ENCODE measurements around the gene VAC14.

Gene VAC14

DNA sequence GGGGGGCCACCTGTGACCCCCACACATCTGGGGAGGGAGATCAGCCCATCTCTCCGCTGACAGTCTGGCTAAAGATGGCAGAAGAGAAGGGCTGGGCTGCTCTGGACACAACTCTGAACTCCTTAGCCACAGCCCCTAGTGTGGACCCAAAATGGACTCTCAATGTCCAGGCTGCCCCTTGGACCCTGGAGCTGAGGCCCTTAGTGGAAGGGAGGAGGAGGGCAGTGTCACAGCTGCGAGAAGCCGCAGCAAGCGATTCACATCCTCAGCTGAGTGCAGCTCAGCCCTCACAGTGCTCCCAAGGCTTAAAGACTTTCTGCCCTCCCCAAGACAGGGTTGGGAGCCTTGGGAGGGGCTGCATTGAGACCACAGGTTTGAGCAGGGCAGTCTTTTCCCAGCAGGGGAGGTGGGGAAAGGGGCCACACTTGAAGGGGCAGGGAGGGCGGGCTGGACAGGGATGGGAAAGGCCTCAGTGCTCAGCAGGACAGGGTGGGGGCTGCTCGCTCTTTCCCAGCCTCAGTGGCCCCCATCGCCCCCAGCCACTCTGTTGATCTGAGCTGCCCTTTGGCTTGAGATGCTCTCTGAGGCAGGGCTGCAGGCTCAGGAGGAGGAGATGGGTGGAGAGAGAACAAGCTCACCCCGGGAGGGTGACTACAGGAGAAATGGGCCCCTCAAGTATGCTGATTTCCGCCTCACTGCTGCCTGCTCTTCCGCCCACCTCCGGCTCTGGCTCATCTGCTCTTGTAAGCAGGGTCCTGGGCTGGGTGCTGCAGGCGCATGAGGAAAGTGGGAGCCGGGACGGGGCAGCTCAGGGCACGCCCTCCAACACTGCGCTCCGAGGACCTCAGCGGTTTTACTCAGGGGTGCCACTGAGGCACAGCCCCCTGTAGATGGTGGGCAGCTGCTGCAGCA, 64.2 kb downstream of the VAC14 start:
- Histone ChIP-seq H3K9me2 (ENCODE audit: low read depth, low read length) (no peaks in the 10 kb centered on the region), H3K4me2 (ENCODE audit: low read length) (peak overlapping the region; percentile 57), H3F3A (ENCODE audit: insufficient read depth, low read length) (no peaks in the 10 kb centered on the region; the same call in 1 of the 2 replicates), H2AFZ (ENCODE audit: low read length) (no peak overlapping the region), H3K9ac (ENCODE audit: low read length) (peak overlapping the region; percentile 57), H4K20me1 (ENCODE audit: insufficient read depth, low read length) (no peaks in the 10 kb centered on the region), H3K36me3 (ENCODE audit: insufficient read depth, low read length) (0 out of 2 replicates have a peak, but pooled peaks cover 3% of the 10 kb centered on the region), H3K4me1 (ENCODE audit: insufficient read depth, low read length, severe bottlenecking) (peaks cover 54% of the 10 kb centered on the region), H3K27ac (ENCODE audit: low read depth, low read length, poor library complexity, severe bottlenecking) (peak overlapping the region; percentile 98), H3K9me3 (ENCODE audit: low read length) (no peaks in the 10 kb centered on the region), H3K27me3 (ENCODE audit: insufficient read depth, low read length) (no peaks in the 10 kb centered on the region), H3K4me3 (ENCODE audit: low read depth, low read length, poor library complexity, severe bottlenecking) (peak overlapping the region; percentile 11), H3K79me2 (ENCODE audit: insufficient read depth, low read length) (no peaks in the 10 kb centered on the region)
- TF ChIP-seq, protein P1, sequence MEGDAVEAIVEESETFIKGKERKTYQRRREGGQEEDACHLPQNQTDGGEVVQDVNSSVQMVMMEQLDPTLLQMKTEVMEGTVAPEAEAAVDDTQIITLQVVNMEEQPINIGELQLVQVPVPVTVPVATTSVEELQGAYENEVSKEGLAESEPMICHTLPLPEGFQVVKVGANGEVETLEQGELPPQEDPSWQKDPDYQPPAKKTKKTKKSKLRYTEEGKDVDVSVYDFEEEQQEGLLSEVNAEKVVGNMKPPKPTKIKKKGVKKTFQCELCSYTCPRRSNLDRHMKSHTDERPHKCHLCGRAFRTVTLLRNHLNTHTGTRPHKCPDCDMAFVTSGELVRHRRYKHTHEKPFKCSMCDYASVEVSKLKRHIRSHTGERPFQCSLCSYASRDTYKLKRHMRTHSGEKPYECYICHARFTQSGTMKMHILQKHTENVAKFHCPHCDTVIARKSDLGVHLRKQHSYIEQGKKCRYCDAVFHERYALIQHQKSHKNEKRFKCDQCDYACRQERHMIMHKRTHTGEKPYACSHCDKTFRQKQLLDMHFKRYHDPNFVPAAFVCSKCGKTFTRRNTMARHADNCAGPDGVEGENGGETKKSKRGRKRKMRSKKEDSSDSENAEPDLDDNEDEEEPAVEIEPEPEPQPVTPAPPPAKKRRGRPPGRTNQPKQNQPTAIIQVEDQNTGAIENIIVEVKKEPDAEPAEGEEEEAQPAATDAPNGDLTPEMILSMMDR (IDR thresholded peaks at IDR 0.05; ENCODE audit: low read length): no peak
- no peak for TF ChIP-seq EZH2 (IDR thresholded peaks at IDR 0.05; ENCODE audit: borderline replicate concordance, low read length)

DNA sequence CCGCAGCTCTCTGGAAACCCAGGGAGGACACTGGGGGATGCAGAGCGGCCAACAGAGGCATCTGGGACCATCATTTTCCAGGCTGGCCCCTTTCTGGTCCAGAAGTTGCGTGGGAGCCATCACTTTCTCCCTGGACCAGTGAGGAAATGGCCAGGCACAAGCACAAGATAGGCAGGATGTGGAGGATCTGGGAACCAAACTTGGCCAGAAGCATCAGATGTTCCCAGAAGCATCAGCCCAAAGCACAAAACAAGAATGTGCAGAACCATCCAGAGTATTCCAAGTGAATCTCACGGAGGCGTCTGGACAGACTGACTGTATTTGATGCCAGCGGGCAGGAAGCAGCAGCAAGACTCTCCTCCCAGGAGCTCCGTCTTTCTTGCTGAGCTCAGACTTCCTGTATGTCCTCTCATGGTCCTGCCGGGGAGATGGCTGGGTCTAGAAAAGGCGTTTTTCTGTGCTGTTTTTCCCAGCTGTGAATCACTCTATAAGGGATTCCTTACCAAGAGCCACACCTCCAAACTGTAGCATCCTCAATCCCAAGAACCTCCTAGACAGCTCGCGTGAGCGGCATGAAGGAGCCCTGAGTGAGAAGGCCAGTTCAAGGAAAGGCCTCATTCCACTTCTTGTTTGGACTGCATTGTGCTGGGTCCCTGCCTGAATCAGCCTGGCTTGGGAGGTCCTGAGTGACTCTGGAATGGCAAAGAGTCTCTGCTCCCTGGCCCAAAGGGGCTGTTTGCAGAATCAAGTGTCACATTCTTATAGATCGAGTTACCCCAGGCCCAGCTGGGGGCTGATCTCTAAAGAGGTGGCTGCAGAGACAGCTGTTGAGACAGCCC, 65.6 kb downstream of the VAC14 start:
- Histone ChIP-seq H3K4me3 (ENCODE audit: low read depth, low read length, poor library complexity, severe bottlenecking) (no peak overlapping the region), H3K4me1 (ENCODE audit: insufficient read depth, low read length, severe bottlenecking) (peaks cover 42% of the 10 kb centered on the region), H3K27ac (ENCODE audit: low read depth, low read length, poor library complexity, severe bottlenecking) (no peak overlapping the region)

DNA sequence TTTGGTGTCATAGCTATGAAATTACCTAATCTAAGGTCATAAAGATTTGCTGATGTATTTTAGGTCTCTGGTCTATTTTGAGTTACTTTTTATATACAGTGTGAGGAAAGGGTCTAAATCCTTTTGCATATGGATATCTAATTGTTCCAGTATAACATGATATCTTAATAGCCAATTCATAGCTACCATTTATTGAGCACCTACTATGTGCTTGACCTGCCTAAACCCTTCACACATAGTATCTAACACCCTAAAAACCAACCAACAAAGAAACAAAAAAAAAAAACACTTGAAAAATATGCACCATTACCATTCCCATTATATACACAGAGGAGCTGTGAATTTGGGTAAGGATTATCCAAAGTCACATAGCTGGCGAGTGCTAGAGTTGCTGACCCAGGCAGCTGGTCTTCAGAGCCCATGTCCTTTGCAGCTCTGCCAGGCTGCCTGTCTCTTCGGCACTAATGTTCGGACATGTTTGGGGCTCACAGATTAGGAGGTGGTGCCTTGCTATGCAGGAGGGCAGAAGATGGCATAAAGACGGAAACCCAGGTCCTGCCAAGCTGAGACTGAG, 66.3 kb downstream of the VAC14 start:
- Histone ChIP-seq H3K27me3 (ENCODE audit: insufficient read depth, low read length) (no peaks in the 10 kb centered on the region), H3F3A (ENCODE audit: insufficient read depth, low read length) (no peaks in the 10 kb centered on the region; the same call in 1 of the 2 replicates), H3K9ac (ENCODE audit: low read length) (no peak overlapping the region), H3K4me1 (ENCODE audit: insufficient read depth, low read length, severe bottlenecking) (peaks cover 35% of the 10 kb centered on the region), H3K4me3 (ENCODE audit: low read depth, low read length, poor library complexity, severe bottlenecking) (no peak overlapping the region), H3K9me2 (ENCODE audit: low read depth, low read length) (no peaks in the 10 kb centered on the region), H3K27ac (ENCODE audit: low read depth, low read length, poor library complexity, severe bottlenecking) (no peak overlapping the region), H2AFZ (ENCODE audit: low read length) (no peak overlapping the region), H4K20me1 (ENCODE audit: insufficient read depth, low read length) (no peaks in the 10 kb centered on the region), H3K79me2 (ENCODE audit: insufficient read depth, low read length) (no peaks in the 10 kb centered on the region), H3K4me2 (ENCODE audit: low read length) (no peak overlapping the region), H3K9me3 (ENCODE audit: low read length) (no peaks in the 10 kb centered on the region), H3K36me3 (ENCODE audit: insufficient read depth, low read length) (peaks cover 7% of the 10 kb centered on the region; the same call in 1 of the 2 replicates)
- TF ChIP-seq EZH2 (IDR thresholded peaks at IDR 0.05; ENCODE audit: borderline replicate concordance, low read length): no peak
- TF ChIP-seq, protein P1 (IDR thresholded peaks at IDR 0.05; ENCODE audit: low read length): no peak

More for the DNA sequence above, 65.6 kb downstream of the VAC14 start:
- Histone ChIP-seq H3K9ac (ENCODE audit: low read length) (no peak overlapping the region), H3K27me3 (ENCODE audit: insufficient read depth, low read length) (no peaks in the 10 kb centered on the region), H3K9me3 (ENCODE audit: low read length) (no peaks in the 10 kb centered on the region), H3K4me2 (ENCODE audit: low read length) (no peak overlapping the region), H3K79me2 (ENCODE audit: insufficient read depth, low read length) (no peaks in the 10 kb centered on the region), H2AFZ (ENCODE audit: low read length) (no peak overlapping the region), H3K9me2 (ENCODE audit: low read depth, low read length) (no peaks in the 10 kb centered on the region), H3K36me3 (ENCODE audit: insufficient read depth, low read length) (peaks cover 7% of the 10 kb centered on the region; the same call in 1 of the 2 replicates), H3F3A (ENCODE audit: insufficient read depth, low read length) (no peaks in the 10 kb centered on the region; the same call in 1 of the 2 replicates), H4K20me1 (ENCODE audit: insufficient read depth, low read length) (no peaks in the 10 kb centered on the region)
- no peak for TF ChIP-seq EZH2 (IDR thresholded peaks at IDR 0.05; ENCODE audit: borderline replicate concordance, low read length)
- TF ChIP-seq, protein P1 (IDR thresholded peaks at IDR 0.05; ENCODE audit: low read length): no peak

Measured in OCI-LY1 (cell line).